GF-D8 (cell line): ENCODE measurements around the gene STRIP2.
"Not testable (repeated sequence)": the region's sequence is repeated elsewhere in the genome, so short reads cannot be mapped to it uniquely, and the experiment has no call there.

Experiments
- DNase-seq: peaks from one replicate; lab custom pipeline; 2025; lab: John Stamatoyannopoulos, UW

The STRIP2 gene

GRCh38 chr7:129433847-129434674, at the start of gene STRIP2:
Gene STRIP2, plus strand, starts transcription at chr7:129434432. Its CDS starts 41 bp downstream, at chr7:129434473.
- peak; percentile 37 for DNase-seq

- no peak for DNase-seq
Observed at GRCh38 chr7:129385116-129385515, 49.1 kb upstream of the STRIP2 start.

DNA sequence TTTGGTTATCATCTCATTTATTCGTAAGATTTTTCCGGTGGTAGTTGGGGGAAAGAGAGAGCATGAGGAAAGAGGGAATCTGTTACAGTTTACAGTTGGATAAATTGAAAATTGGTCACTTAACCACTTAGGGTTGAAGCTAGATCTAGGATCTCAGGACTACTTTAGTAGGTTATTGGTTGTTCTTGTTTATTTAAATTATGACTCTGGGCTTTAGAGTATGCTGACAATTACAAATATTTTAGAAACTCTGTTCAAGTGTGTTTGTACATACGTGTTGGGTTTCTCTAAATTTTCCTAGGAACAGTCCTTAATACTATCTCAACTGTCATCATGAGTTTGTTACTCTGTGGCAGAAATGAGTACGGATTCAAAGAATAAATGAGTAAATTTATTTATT, 48.6 kb upstream of the STRIP2 start:
- DNase-seq = no peak

DNA sequence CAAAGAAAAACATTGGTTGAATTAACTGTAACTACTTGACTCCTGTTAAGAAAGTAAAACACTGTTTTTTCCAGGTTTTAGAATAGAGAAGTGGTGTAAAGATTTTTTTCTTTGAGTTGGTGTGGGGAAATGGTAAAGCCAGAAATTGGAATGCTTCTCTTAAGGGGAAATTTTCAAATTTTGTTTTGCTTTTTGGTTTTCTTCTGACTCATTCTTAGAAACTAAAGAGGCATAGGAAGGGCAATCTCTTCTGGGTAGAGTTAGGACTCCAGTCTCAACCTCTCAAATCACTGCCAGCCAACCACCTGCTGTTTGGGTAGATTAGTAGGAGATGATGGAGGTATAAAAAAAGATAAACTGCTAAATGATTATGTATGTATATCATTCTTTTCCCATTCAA, 47.7 kb upstream of the STRIP2 start:
- DNase-seq = no peak

DNA sequence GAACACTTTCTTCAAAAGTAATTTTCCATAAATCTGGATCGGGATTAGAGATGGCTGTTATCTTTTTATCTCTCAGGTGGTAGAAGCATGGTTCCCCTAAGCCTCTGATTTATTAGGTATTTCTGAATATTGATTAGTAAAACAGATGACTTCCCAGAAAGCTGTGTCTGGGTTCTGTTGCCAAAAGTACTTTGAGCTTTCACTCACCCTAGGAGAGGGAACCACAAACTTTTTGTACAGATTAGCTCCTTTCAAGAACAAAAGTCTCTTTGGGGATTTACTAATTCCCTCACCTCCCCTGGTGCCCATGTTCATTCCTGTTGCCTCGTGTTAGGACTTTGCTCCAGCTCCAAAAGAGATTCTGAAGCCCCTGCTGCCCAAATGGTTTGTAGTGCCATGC, 46.7 kb upstream of the STRIP2 start:
- no peak for DNase-seq

- DNase-seq = no peak
Observed at GRCh38 chr7:129388333-129389098, 45.7 kb upstream of the STRIP2 start.

DNA sequence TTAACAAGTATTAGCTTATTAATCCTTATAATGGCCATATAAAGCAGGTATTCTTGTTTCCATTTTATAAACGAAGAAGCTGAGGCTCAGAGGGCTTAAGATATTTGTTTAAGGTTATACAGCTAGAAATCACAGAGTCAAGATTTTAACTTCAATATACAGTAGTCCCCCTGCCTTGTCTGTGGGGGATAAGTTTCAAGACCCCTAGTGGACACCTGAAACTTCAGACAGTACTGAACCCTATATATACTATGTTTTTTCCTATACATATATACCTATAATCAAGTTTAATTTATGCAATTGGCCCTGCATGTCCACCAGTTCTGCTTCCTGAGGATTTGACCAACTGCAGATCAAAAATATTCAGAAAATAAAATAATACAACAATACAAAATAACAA, 44.4 kb upstream of the STRIP2 start:
- no peak for DNase-seq

DNA sequence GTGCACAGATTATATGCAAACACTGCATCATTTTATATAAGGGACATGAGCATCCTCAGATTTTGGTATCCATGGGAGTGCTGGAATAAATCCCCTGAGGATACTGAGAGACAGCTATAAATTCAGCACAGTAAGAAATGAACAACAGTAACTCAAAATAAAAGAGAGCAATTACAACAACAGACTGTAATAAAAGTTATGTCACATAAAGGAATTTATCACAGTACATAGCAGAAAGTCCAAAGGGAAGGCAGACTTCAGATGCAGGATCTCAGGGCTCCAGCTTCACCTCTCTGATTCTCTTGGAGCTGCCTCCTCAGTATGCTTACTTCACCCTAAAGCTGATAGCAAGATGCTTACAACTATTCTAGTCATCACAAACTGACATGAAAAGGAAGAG, 43.9 kb upstream of the STRIP2 start:
- no peak for DNase-seq

DNA sequence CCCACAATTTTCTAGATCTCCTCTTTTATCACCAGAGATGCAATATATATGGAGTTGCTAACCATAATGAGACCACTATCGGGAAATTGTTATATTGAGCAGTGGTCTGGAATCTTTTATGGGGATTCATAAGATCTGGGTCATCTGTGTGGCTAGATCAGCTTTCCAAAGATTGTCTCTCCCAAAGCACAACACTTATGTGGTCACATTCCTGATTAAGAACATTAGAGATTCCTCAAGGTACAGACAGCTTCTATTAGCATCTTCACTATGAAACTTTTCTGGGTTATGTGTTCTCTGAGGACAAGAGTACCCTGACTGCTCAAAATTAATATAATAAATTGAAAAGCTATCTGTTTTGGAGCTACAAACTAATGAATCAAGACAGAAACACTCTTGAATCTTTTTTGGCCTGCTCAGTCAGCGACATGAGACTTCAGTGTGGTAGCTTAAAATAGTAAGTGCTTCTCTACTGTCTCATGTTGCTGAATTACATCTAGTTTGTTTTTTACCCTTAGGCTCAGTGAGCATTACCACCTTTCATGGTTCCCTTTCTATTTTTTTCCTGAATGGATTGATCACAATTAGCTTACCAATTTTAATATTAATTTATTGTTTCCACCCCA, 42.6 kb upstream of the STRIP2 start:
- no peak for DNase-seq

- DNase-seq = no peak
Observed at GRCh38 chr7:129393255-129393654, 41.0 kb upstream of the STRIP2 start.

- DNase-seq = no peak
Observed at GRCh38 chr7:129394101-129394500, 40.1 kb upstream of the STRIP2 start.

DNA sequence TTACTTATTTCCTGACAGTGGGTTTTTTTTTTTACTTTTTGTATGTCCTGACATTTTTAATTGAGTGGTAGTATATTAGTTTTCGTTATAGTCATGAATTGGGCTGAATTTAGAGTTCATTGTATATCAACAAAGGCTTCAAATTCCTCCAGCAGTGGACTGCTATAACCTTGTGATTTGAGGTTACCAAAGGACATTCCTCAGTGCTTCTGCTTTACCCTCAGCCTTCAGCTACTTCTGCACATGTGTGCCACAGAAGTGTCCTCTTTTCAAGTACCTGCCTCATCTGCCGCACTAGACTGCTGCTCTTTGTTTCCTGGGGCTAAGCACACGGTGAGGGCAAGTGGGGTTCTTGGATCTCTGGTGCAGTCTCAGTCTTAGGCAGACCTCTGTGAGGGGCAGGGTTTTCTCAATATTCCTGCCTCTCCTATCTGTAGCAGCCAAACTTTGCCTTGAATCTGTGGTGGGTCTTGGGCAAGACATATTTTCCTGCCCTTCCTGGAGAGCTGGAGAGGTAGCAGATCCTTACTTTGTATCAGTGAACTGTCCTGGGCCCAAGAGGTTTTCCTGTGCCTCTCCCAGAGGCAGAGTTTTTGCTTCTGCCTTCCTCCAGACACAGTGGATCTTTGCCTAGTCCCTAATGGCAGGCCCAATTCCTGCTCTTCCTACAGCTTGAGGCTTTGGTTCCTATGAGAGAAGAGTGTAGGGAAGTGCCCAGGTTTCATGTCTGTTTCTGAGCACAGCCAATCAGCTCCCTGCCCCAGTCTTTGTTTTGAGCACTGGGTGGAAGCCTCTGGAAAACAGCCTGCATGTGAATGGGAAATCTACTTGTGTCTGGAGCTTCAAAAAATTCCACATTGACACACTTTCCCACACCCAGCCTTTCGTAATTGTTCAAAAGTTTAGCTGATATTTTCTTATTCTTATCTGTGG, 39.0 kb upstream of the STRIP2 start:
- DNase-seq = no peak

GRCh38 chr7:129401228-129401966, 32.8 kb upstream of the STRIP2 start:
- DNase-seq = peak; percentile 65

GRCh38 chr7:129401967-129402860, 32.0 kb upstream of the STRIP2 start:
- DNase-seq = no peak

GRCh38 chr7:129405527-129405926, 28.7 kb upstream of the STRIP2 start:
- DNase-seq = no peak

DNA sequence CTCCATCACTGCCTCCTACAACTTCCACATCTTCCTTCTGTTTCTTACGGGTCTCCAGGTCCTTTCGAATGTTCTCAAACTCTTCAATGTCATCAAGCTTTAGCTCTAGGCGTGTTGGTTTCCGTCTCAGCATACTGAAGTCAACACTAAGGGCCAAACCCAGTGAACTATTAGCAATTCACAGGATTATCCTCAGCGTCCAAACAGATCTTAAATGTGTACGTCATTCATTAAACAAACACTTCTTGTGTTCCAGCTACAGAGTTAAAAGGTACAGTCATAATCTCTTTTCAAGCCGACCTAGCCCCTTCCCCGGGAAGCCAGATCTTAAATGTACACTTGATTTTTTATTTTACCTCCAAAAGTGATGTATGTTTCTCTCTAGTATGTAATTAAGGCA, 24.0 kb upstream of the STRIP2 start:
- not testable (repeated sequence) for DNase-seq

- DNase-seq = no peak
Observed at GRCh38 chr7:129412501-129412900, 21.7 kb upstream of the STRIP2 start.

DNA sequence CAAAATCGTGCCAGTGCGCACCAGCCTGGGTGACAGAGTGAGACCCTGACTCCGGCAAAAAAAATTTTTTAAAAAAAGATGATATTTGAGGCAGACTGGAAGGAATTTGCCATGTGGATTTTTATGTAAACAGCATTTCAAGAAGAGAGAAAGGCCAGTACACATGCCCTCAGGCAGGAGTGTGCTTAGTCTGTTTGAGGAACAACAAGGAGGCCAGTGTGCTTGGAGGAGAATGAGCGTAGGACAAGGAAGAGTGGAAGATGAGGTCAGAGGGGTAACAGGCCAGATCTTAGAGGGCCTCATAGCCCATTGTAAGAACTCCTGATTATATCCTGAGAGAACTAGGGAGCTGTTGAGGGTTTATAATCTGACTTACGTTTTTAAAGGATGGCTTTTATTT, 17.2 kb upstream of the STRIP2 start:
- no peak for DNase-seq

- no peak for DNase-seq
Observed at GRCh38 chr7:129421717-129422250, 12.4 kb upstream of the STRIP2 start.

- no peak for DNase-seq
Observed at GRCh38 chr7:129422727-129423126, 11.5 kb upstream of the STRIP2 start.
